ENCODE results near the gene FOLH1. TPM values are rescaled to one million over a fixed set of nuclear protein-coding genes. Genes with fewer than 3 reads are reported as not detected.
A peak's percentile ranks its signal among the peaks of the same experiment; 100 is the strongest.
"Not testable (repeated sequence)": the region's sequence is repeated elsewhere in the genome, so short reads cannot be mapped to it uniquely, and the experiment has no call there.

Gene FOLH1
- total RNA-seq, 2 donors from 2014 or later = 0.33 to 0.52 TPM

DNA sequence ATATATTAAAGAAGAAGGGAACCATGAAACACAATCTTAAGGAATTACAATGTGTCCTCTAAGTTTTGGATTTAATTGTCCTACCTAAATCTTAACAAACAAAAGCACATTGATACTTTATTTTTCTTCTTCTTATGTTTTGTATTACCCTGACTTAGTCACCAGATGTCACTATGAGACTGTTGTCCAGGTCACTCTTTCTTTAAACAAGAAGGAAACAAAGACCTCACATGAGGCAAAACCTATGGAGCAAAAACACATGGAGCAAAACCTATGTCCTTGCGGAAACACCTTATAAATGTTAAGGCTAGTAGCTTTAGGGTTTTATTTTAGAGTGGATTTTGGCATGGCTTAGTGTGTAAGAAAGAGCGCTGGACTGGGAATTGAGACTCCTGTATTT, 20.7 kb upstream of the FOLH1 start:
- H3K27ac ChIP-seq; H3K9me3 ChIP-seq; intact Hi-C loops (cut with DNase I); DNase-seq; H3K4me3 ChIP-seq; H3K4me1 ChIP-seq; H3K27me3 ChIP-seq; H3K36me3 ChIP-seq (replicated peaks in 1 of 2; ENCODE audit: insufficient read depth in 1 of 2, low read depth in 2 of 2): not testable (repeated sequence)
- TF ChIP-seq, protein P1, sequence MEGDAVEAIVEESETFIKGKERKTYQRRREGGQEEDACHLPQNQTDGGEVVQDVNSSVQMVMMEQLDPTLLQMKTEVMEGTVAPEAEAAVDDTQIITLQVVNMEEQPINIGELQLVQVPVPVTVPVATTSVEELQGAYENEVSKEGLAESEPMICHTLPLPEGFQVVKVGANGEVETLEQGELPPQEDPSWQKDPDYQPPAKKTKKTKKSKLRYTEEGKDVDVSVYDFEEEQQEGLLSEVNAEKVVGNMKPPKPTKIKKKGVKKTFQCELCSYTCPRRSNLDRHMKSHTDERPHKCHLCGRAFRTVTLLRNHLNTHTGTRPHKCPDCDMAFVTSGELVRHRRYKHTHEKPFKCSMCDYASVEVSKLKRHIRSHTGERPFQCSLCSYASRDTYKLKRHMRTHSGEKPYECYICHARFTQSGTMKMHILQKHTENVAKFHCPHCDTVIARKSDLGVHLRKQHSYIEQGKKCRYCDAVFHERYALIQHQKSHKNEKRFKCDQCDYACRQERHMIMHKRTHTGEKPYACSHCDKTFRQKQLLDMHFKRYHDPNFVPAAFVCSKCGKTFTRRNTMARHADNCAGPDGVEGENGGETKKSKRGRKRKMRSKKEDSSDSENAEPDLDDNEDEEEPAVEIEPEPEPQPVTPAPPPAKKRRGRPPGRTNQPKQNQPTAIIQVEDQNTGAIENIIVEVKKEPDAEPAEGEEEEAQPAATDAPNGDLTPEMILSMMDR (IDR thresholded peaks at IDR 0.05) = peak in 5 of 7 experiments; percentile 15 to 43 (median 37)
- 51 to 56% methylated on average over 2 of the region's 2 CpGs for WGBS, 2 donors
- peak; percentile 70 for ATAC-seq

DNA sequence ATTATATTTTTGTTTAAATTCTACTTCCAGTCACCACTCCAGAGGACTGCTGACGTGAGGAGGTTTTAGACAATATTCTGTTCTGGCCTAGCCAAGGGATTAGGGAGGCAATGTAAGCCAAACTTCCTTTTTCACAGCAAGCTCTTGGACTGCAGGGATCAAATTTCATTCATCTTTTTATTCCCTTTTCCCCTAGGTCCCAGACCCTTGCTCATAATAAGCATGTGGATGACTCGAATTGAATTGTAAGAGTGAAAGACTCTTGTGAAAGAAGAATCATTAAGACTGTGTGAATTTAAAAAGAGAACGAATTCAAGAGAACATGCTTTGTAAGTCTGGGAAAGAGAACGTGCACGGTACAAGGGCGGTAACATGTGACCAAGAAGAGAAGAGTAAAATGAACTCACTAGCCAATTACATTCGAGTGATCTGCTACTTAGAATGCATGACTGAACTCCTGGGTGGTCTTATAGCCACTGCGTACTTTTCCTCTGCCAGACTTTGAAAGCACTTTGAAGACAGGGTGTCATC, 16.9 kb upstream of the FOLH1 start:
- ATAC-seq; H3K9me3 ChIP-seq; H3K27ac ChIP-seq; H3K36me3 ChIP-seq (replicated peaks in 1 of 2; ENCODE audit: insufficient read depth in 1 of 2, low read depth in 2 of 2); H3K4me1 ChIP-seq; H3K4me3 ChIP-seq; DNase-seq; H3K27me3 ChIP-seq; intact Hi-C loops (cut with DNase I): not testable (repeated sequence)
- WGBS, 2 donors = 53 to 59% methylated on average over 8 of the region's 8 CpGs

DNA sequence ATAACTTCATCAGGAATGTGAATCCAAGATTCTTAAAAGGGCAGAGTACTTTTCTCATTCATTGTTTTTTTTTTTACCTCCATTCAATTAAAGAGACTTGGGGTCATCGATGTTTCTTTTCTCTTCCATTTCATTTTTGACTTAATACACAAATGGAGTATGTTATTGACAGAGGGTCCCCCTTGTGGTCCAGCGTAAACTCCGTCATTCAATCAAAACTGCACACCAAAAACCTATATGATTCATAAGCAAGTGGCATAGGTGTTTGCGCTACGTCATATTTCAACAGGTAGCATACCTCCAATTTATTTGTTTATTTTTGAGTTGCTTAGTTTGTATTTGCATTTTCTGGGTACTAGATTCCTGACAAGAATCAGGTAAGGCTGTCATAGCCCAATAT, 12.7 kb upstream of the FOLH1 start:
- DNase-seq (no peak), ATAC-seq (no peak)
- H3K4me3 ChIP-seq = no peak overlapping the region
- H3K27me3 ChIP-seq = no peaks in the 10 kb centered on the region
- H3K9me3 ChIP-seq = no peaks in the 10 kb centered on the region
- intact Hi-C loops (cut with DNase I) = no loop called here
- H3K36me3 ChIP-seq (replicated peaks in 1 of 2; ENCODE audit: insufficient read depth in 1 of 2, low read depth in 2 of 2) = no peaks in the 10 kb centered on the region
- no peaks in the 10 kb centered on the region for H3K4me1 ChIP-seq
- TF ChIP-seq POLR2A (IDR thresholded peaks at IDR 0.05) = no peak
- TF ChIP-seq, protein P1 (IDR thresholded peaks at IDR 0.05) = no peak
- 80 to 84% methylated on average over 5 of the region's 5 CpGs for WGBS, 2 donors
- H3K27ac ChIP-seq = no peak overlapping the region

DNA sequence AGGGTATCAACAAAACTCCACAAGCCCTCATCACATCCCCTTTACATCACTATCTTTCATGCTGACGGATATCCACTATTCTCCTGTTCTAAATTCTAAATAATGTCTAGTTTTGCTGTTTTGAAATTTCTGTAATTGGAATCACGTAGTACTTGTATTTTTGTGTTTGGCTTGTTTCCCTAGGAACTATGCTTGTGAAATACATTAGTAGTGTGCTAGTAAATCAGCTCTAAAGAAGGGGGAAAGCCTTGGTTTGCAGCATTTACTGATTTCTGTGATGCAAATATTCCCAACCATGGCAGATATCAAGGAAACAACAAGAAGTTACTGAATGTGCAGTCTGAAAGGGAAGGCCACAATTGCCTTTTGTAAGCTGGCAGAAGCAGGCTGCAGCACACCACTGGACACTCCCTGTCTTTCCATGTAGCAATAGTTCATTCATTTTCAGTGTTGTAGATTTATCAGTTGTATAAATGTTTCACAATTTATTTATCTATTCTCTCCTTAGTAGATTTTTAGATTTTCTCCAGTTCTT, 4.7 kb upstream of the FOLH1 start:
- ATAC-seq (no peak), DNase-seq (no peak)
- Histone ChIP-seq H3K4me1 (peaks cover 7% of the 10 kb centered on the region), H3K9me3 (no peaks in the 10 kb centered on the region), H3K27me3 (peaks cover 0 to 4% of the 10 kb centered on the region in 2 donors), H3K4me3 (no peak overlapping the region), H3K36me3 (replicated peaks in 1 of 2; ENCODE audit: insufficient read depth in 1 of 2, low read depth in 2 of 2) (no peaks in the 10 kb centered on the region), H3K27ac (no peak overlapping the region)
- 58% methylated on average over 2 of the region's 2 CpGs for WGBS, 2 donors
- intact Hi-C loops (cut with DNase I) = no loop called here
- no peak for TF ChIP-seq POLR2A (IDR thresholded peaks at IDR 0.05)
- TF ChIP-seq, protein P1 (IDR thresholded peaks at IDR 0.05) = no peak

DNA sequence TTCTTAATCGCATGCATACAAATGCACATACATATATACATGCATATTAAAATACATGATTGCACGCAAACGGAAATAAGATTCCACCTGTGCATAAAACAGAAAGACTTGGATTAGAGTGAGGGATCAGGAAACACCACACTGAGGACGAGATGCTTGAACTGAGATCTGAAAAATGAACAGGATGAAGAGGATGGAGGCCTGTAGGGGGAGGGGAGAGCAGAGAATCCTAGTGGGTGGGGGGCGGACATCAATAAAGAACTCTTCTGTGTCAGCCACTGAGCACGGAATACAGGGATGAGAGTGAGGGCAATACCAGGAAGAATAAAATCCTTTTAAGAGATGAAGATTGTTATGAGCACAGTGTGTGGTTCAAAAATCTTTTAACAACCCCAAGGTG, 1.4 kb downstream of the FOLH1 start:
- H3K4me3 ChIP-seq; H3K27me3 ChIP-seq; H3K27ac ChIP-seq; H3K36me3 ChIP-seq (replicated peaks in 1 of 2; ENCODE audit: insufficient read depth in 1 of 2, low read depth in 2 of 2); intact Hi-C loops (cut with DNase I); ATAC-seq; DNase-seq; H3K9me3 ChIP-seq; H3K4me1 ChIP-seq: not testable (repeated sequence)
- 69 to 72% methylated on average over 6 of the region's 6 CpGs for WGBS, 2 donors

DNA sequence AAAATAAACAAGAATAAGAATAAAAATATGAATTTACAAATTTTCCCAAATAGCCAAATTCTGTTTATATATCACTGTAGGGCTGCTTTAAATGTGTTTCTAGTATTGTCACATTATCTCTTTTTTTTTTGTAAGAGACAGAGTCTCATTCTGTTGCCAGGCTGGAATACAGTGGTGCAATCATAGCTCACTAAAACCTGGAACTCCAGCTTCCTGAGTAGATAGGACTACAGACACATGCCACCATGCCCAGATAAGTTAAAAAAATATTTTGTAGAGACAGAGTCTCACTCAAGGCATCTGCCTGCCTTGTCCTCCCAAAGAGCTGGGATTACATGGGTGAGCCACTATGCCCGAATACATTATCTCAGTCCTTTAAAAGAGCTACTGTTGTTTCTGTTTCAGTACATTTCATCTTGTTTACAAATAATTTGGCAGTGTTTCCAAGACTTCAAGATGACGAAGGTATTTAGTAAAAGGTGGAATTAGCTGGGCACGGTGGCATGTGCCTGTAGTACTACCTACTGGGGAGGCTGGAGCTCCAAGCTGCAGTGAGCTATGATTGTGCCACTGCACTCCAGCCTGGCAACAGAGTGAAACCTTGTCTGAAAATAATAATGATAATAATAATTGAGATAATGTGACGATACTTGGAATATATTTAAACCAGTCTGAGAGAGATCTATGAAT, 6.0 kb downstream of the FOLH1 start:
- Histone ChIP-seq H3K9me3 (no peaks in the 10 kb centered on the region), H3K4me1 (no peaks in the 10 kb centered on the region), H3K4me3 (no peak overlapping the region), H3K27me3 (no peaks in the 10 kb centered on the region), H3K27ac (no peak overlapping the region), H3K36me3 (replicated peaks in 1 of 2; ENCODE audit: insufficient read depth in 1 of 2, low read depth in 2 of 2) (no peaks in the 10 kb centered on the region)
- TF ChIP-seq, protein P1 (IDR thresholded peaks at IDR 0.05) = no peak
- no peak for TF ChIP-seq POLR2A (IDR thresholded peaks at IDR 0.05)
- intact Hi-C loops (cut with DNase I) = no loop called here
- DNase-seq (no peak), ATAC-seq (no peak)
- 49 to 61% methylated on average over 4 of the region's 4 CpGs for WGBS, 2 donors

DNA sequence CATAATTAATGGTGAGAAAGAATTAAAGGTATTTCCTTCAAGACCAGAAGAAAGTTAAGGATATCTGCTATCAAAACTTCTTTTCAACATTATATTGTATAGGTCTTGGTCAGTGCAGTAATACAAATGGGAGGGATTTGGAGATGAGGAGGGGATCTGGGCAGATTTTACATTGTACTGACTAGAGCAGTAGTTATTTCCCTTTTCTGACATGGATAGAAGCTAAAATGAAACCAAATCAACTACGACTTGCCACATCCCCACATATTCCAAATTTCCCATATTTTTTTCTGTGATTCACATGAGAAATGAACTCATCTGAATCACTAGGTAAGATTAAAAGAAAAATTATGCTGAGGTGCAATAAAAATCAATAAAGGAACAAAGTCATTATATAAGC, 11.6 kb downstream of the FOLH1 start:
- H3K9me3 ChIP-seq; ATAC-seq; H3K36me3 ChIP-seq (replicated peaks in 1 of 2; ENCODE audit: insufficient read depth in 1 of 2, low read depth in 2 of 2); DNase-seq; intact Hi-C loops (cut with DNase I); H3K27me3 ChIP-seq; H3K27ac ChIP-seq; H3K4me3 ChIP-seq; H3K4me1 ChIP-seq: not testable (repeated sequence)
- 37 to 54% methylated on average over 1 of the region's 1 CpG for WGBS, 2 donors

DNA sequence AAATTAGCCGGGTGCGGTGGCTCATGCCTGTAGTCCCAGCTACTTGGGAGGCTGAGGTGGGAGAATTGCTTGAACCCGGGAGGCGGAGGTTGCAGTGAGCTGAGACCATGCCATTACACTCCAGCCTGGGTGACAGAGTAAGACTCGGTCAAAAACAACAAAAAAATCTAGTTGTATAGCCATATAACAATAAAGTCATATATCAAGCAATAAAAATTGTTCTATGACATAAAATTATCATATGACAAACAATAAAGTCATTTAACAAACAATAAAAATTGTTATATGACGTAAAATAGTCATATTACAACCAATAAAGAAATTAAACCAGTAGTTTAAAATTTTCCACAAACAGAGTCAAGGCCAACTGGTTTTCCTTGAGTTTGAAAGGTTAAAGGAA, 12.4 kb downstream of the FOLH1 start:
- H3K27me3 ChIP-seq; H3K27ac ChIP-seq; intact Hi-C loops (cut with DNase I); ATAC-seq; H3K36me3 ChIP-seq (replicated peaks in 1 of 2; ENCODE audit: insufficient read depth in 1 of 2, low read depth in 2 of 2); H3K4me1 ChIP-seq; H3K9me3 ChIP-seq; H3K4me3 ChIP-seq; DNase-seq: not testable (repeated sequence)
- 60 to 67% methylated on average over 6 of the region's 6 CpGs for WGBS, 2 donors
